ENCODE data around the gene PLA2G2A.

The PLA2G2A gene

DNA sequence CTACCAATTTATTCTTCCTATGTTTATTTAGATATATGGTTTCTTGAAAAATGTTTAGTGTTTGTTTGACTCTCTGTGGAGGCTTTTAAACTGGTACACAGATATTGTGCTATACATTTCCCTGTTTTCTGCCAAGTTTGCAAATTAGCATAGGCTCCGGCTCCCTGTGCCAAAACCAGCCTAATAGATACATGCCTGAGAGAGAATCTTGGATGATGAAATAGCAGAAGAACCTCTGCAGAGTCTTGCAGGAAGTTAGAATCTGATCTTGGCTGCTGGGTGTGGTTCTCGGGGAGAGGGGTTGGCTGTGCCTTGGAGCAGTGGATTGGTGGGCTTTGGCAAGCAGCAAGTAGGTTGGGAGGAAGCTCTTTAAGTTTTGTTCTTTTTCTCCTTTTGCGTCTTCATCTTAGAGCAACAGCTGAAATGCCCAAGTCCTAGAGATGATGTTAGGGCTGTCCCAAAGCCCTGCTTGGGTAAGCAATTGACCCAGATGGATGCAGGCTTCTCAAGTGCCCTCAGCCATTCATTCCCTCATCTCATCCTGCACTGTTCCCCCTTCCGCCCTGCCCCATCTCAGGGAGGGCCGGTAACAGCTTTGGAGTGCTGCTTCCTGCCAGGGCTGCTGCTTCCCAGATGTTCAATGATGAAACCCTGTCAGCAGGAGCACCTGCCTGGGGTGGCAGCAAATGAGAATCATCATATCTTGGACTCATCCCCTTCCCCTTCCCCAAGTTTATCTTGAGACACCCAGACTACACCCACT lies 9.3 kb downstream of the PLA2G2A start:
- H3K27me3 ChIP-seq (replicated peaks; ENCODE audit: control insufficient read depth, insufficient read depth, low read length) = no peaks in the 10 kb centered on the region
- no peak overlapping the region for H3K9ac ChIP-seq (ENCODE audit: low read length)
- DNase-seq (ENCODE audit: low read depth) = peak; percentile 8
- no peak overlapping the region for H3K4me3 ChIP-seq (ENCODE audit: low read length)
- peaks cover 13% of the 10 kb centered on the region for H3K4me1 ChIP-seq (ENCODE audit: control insufficient read depth, insufficient read depth, low read length)
- H3K36me3 ChIP-seq (ENCODE audit: control insufficient read depth, insufficient read depth, low read length, severe bottlenecking) = no peaks in the 10 kb centered on the region
- no peaks in the 10 kb centered on the region for H3K9me3 ChIP-seq (ENCODE audit: control insufficient read depth, low read length)

DNA sequence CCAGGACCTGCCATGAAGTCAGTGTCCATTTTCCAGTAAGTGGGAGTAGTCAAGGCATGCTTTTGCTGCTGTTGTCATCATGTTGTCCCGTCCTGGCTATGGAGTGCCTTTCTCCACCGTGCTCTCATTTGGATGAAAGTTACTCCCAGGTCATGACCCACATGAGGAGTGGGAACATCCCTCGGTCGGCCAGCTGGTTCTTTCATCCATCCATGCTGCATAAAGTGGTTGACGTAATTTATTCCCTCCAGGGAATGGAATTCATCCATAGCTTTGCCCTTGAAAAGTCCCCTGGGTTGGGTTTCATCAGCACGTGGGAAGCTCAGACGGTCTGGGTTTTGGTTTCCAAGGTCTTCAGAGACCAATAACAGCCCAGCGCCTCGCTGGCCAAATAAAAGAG lies 11.6 kb downstream of the PLA2G2A start:
- DNase-seq (ENCODE audit: low read depth) = no peak
- Histone ChIP-seq H3K4me1 (ENCODE audit: control insufficient read depth, insufficient read depth, low read length) (peaks cover 10% of the 10 kb centered on the region), H3K4me3 (ENCODE audit: low read length) (no peak overlapping the region), H3K9ac (ENCODE audit: low read length) (no peak overlapping the region), H3K9me3 (ENCODE audit: control insufficient read depth, low read length) (peaks cover 7% of the 10 kb centered on the region), H3K36me3 (ENCODE audit: control insufficient read depth, insufficient read depth, low read length, severe bottlenecking) (no peaks in the 10 kb centered on the region), H3K27me3 (replicated peaks; ENCODE audit: control insufficient read depth, insufficient read depth, low read length) (peaks cover 13% of the 10 kb centered on the region)

- Histone ChIP-seq H3K9me3 (ENCODE audit: control insufficient read depth, low read length) (peaks cover 10% of the 10 kb centered on the region), H3K4me1 (ENCODE audit: control insufficient read depth, insufficient read depth, low read length) (no peaks in the 10 kb centered on the region), H3K36me3 (ENCODE audit: control insufficient read depth, insufficient read depth, low read length, severe bottlenecking) (no peaks in the 10 kb centered on the region), H3K27me3 (replicated peaks; ENCODE audit: control insufficient read depth, insufficient read depth, low read length) (peaks cover 28% of the 10 kb centered on the region), H3K4me3 (ENCODE audit: low read length) (no peak overlapping the region), H3K9ac (ENCODE audit: low read length) (no peak overlapping the region)
- DNase-seq (ENCODE audit: low read depth) = no peak
Observed at GRCh38 chr1:19964542-19964941, 14.9 kb downstream of the PLA2G2A start.

- Histone ChIP-seq H3K9ac (ENCODE audit: low read length) (no peak overlapping the region), H3K4me3 (ENCODE audit: low read length) (no peak overlapping the region), H3K36me3 (ENCODE audit: control insufficient read depth, insufficient read depth, low read length, severe bottlenecking) (no peaks in the 10 kb centered on the region), H3K9me3 (ENCODE audit: control insufficient read depth, low read length) (peaks cover 10% of the 10 kb centered on the region), H3K4me1 (ENCODE audit: control insufficient read depth, insufficient read depth, low read length) (no peaks in the 10 kb centered on the region), H3K27me3 (replicated peaks; ENCODE audit: control insufficient read depth, insufficient read depth, low read length) (peaks cover 30% of the 10 kb centered on the region)
- no peak for DNase-seq (ENCODE audit: low read depth)
Observed at GRCh38 chr1:19963636-19964035, 15.8 kb downstream of the PLA2G2A start.

GRCh38 chr1:19960591-19960990 lies 18.8 kb downstream of the PLA2G2A start:
- Histone ChIP-seq H3K4me3 (ENCODE audit: low read length) (no peak overlapping the region), H3K9me3 (ENCODE audit: control insufficient read depth, low read length) (peaks cover 10% of the 10 kb centered on the region), H3K36me3 (ENCODE audit: control insufficient read depth, insufficient read depth, low read length, severe bottlenecking) (no peaks in the 10 kb centered on the region), H3K27me3 (replicated peaks; ENCODE audit: control insufficient read depth, insufficient read depth, low read length) (peaks cover 36% of the 10 kb centered on the region), H3K9ac (ENCODE audit: low read length) (no peak overlapping the region), H3K4me1 (ENCODE audit: control insufficient read depth, insufficient read depth, low read length) (peaks cover 8% of the 10 kb centered on the region)
- no peak for DNase-seq (ENCODE audit: low read depth)

GRCh38 chr1:19957779-19958178 lies 21.6 kb downstream of the PLA2G2A start:
- Histone ChIP-seq H3K4me3 (ENCODE audit: low read length) (no peak overlapping the region), H3K27me3 (replicated peaks; ENCODE audit: control insufficient read depth, insufficient read depth, low read length) (peaks cover 47% of the 10 kb centered on the region), H3K36me3 (ENCODE audit: control insufficient read depth, insufficient read depth, low read length, severe bottlenecking) (no peaks in the 10 kb centered on the region), H3K9me3 (ENCODE audit: control insufficient read depth, low read length) (peaks cover 24% of the 10 kb centered on the region), H3K9ac (ENCODE audit: low read length) (no peak overlapping the region), H3K4me1 (ENCODE audit: control insufficient read depth, insufficient read depth, low read length) (peaks cover 10% of the 10 kb centered on the region)
- DNase-seq (ENCODE audit: low read depth) = no peak

GRCh38 chr1:19955534-19956170 lies 23.8 kb downstream of the PLA2G2A start:
- Histone ChIP-seq H3K27me3 (replicated peaks; ENCODE audit: control insufficient read depth, insufficient read depth, low read length) (peaks cover 39% of the 10 kb centered on the region), H3K36me3 (ENCODE audit: control insufficient read depth, insufficient read depth, low read length, severe bottlenecking) (no peaks in the 10 kb centered on the region)
- DNase-seq (ENCODE audit: low read depth) = no peak

DNA sequence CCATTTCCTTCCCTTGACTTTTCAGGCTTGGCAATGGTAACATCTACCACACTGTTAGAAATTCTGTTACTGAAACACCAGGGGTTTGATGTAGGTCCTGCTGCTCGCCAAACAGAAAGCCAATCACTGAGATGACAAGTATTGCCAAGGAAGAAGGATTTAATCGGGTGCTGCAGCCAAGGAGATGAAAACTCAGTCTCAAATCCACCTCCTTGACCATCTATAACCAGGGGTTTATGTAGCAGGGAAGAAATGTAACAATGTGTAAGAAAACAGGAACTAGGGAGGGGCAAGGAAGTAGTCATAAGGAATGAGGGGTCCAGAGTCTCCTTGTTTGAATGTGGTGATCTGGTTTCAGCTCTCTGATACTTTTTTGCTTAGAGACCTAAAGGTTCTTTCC lies 25.4 kb downstream of the PLA2G2A start:
- Histone ChIP-seq H3K4me1 (ENCODE audit: control insufficient read depth, insufficient read depth, low read length) (peaks cover 13% of the 10 kb centered on the region), H3K9ac (ENCODE audit: low read length) (no peak overlapping the region), H3K36me3 (ENCODE audit: control insufficient read depth, insufficient read depth, low read length, severe bottlenecking) (no peaks in the 10 kb centered on the region), H3K4me3 (ENCODE audit: low read length) (no peak overlapping the region), H3K27me3 (replicated peaks; ENCODE audit: control insufficient read depth, insufficient read depth, low read length) (peaks cover 31% of the 10 kb centered on the region), H3K9me3 (ENCODE audit: control insufficient read depth, low read length) (peaks cover 22% of the 10 kb centered on the region)
- no peak for DNase-seq (ENCODE audit: low read depth)

More at GRCh38 chr1:19955534-19956170, 23.8 kb downstream of the PLA2G2A start:
- no peak overlapping the region for H3K4me3 ChIP-seq (ENCODE audit: low read length)
- peaks cover 13% of the 10 kb centered on the region for H3K4me1 ChIP-seq (ENCODE audit: control insufficient read depth, insufficient read depth, low read length)
- H3K9ac ChIP-seq (ENCODE audit: low read length) = no peak overlapping the region
- peaks cover 22% of the 10 kb centered on the region for H3K9me3 ChIP-seq (ENCODE audit: control insufficient read depth, low read length)

DNA sequence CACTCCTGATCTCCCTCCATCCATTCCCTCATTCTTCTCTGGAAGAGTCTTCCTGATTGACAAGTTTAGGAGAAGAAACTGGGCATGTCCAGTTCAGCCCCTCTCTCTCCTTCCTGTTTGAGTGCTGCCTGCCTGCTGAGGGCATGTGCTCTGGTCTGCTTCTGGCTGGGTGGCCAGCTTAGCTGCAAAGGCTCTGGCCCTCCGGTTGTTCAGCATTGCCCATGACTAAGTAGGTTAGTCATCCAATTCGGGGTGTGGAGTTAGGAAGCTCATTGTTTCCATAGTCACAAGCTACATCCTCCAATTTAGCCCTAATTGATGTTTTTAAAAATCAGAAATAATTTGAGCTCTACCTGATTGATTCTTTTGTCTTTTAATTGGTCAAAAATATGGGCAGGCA lies 30.4 kb downstream of the PLA2G2A start:
- DNase-seq (ENCODE audit: low read depth) = peak; percentile 47
- no peaks in the 10 kb centered on the region for H3K36me3 ChIP-seq (ENCODE audit: control insufficient read depth, insufficient read depth, low read length, severe bottlenecking)
- peaks cover 11% of the 10 kb centered on the region for H3K27me3 ChIP-seq (replicated peaks; ENCODE audit: control insufficient read depth, insufficient read depth, low read length)
- peaks cover 4% of the 10 kb centered on the region for H3K4me1 ChIP-seq (ENCODE audit: control insufficient read depth, insufficient read depth, low read length)
- H3K9me3 ChIP-seq (ENCODE audit: control insufficient read depth, low read length) = peaks cover 12% of the 10 kb centered on the region
- no peak overlapping the region for H3K9ac ChIP-seq (ENCODE audit: low read length)
- no peak overlapping the region for H3K4me3 ChIP-seq (ENCODE audit: low read length)

- Histone ChIP-seq H3K4me3 (ENCODE audit: low read length) (no peak overlapping the region), H3K9ac (ENCODE audit: low read length) (no peak overlapping the region), H3K27me3 (replicated peaks; ENCODE audit: control insufficient read depth, insufficient read depth, low read length) (no peaks in the 10 kb centered on the region), H3K9me3 (ENCODE audit: control insufficient read depth, low read length) (no peaks in the 10 kb centered on the region), H3K36me3 (ENCODE audit: control insufficient read depth, insufficient read depth, low read length, severe bottlenecking) (no peaks in the 10 kb centered on the region), H3K4me1 (ENCODE audit: control insufficient read depth, insufficient read depth, low read length) (no peaks in the 10 kb centered on the region)
- DNase-seq (ENCODE audit: low read depth) = no peak
Observed at GRCh38 chr1:19946971-19947370, 32.4 kb downstream of the PLA2G2A start.

DNA sequence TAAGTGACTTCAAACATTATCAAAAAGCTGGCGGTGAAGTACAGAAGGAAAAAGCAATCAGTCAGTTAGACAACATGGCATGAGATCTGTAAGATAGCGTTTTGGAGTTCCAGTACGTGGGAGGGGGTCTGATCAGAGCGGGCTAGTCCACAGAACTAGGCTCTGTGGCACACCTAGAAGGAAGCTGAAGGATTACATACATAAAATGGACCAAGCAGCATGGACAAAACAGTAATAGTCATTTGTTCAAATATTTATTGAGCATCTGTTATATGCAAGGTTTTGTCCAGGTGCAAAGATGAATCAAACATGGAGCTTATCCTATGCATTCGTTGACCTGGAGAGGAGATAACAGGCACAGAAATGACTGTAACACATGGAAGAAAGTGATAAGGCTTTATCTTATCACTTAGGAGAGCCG lies 33.1 kb downstream of the PLA2G2A start:
- Histone ChIP-seq H3K4me1 (ENCODE audit: control insufficient read depth, insufficient read depth, low read length) (no peaks in the 10 kb centered on the region), H3K9ac (ENCODE audit: low read length) (no peak overlapping the region), H3K4me3 (ENCODE audit: low read length) (no peak overlapping the region), H3K36me3 (ENCODE audit: control insufficient read depth, insufficient read depth, low read length, severe bottlenecking) (no peaks in the 10 kb centered on the region), H3K27me3 (replicated peaks; ENCODE audit: control insufficient read depth, insufficient read depth, low read length) (no peaks in the 10 kb centered on the region), H3K9me3 (ENCODE audit: control insufficient read depth, low read length) (no peaks in the 10 kb centered on the region)
- DNase-seq (ENCODE audit: low read depth) = no peak
